ENCODE results near the gene ZNF341. TPM values are rescaled to one million over a fixed set of nuclear protein-coding genes. Genes with fewer than 3 reads are reported as not detected.

ZNF341 gene
- total and polyA plus RNA-seq, 7 donors = 1.2 to 7.9 (median 2.5) TPM

DNA sequence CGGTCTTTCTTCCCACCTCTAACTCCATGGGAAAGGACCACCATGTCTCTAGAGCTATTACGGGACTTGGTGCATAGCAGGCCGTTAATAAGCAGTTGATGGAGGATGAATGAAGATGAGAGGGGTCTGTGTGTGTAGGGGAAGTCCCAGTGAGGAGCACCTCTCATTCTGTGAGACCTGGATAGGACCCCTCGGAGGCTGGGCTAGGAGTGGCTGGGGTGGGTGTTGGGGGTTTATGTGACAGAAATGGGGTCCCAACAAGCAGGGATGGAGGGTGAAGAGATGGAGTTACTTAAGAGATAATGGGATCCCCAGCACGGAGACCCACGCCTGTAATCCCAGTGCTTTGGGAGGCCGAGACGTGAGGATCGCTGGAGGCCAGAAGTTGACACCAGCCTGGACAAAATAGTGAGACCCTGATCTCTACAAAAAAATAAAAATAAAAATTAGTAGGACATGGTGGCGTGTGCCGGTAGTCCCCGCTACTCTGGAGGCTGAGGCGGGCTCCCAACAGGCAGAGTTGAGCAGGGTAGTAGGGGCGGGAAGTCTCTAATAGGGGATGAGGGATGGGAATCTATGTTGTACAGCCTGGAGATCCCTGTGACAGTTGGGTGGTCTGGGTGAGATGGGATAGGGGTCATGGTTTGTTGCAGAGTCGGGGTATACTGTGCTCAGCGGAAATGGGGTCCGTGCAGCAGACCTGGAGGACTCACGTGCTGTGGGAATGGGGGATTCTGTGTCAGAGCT is 677 bp upstream of the ZNF341 start:
- Histone ChIP-seq H3K9me3 (peaks cover 0 to 2% (median under 1%) of the 10 kb centered on the region in 4 donors), H3K27me3 (no peaks in the 10 kb centered on the region), H3K36me3 (no peaks in the 10 kb centered on the region), H3K27ac (peak overlapping the region; percentile 88 to 92 (median 91)), H3K4me3 (peak overlapping the region; percentile 44 to 76 (median 64)), H3K4me1 (peaks cover 0 to 29% (median 27%) of the 10 kb centered on the region in 4 donors)
- no peak for DNase-seq
- WGBS, 2 donors = 85 to 88% methylated on average over 18 of the region's 18 CpGs
- TF ChIP-seq, protein P1, sequence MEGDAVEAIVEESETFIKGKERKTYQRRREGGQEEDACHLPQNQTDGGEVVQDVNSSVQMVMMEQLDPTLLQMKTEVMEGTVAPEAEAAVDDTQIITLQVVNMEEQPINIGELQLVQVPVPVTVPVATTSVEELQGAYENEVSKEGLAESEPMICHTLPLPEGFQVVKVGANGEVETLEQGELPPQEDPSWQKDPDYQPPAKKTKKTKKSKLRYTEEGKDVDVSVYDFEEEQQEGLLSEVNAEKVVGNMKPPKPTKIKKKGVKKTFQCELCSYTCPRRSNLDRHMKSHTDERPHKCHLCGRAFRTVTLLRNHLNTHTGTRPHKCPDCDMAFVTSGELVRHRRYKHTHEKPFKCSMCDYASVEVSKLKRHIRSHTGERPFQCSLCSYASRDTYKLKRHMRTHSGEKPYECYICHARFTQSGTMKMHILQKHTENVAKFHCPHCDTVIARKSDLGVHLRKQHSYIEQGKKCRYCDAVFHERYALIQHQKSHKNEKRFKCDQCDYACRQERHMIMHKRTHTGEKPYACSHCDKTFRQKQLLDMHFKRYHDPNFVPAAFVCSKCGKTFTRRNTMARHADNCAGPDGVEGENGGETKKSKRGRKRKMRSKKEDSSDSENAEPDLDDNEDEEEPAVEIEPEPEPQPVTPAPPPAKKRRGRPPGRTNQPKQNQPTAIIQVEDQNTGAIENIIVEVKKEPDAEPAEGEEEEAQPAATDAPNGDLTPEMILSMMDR (IDR thresholded peaks at IDR 0.05) = no peak
- TF ChIP-seq POLR2AphosphoS5 (IDR thresholded peaks at IDR 0.05) (no peak), EP300 (IDR thresholded peaks at IDR 0.05) (no peak), POLR2A (IDR thresholded peaks at IDR 0.05) (no peak)
- intact Hi-C loops (cut with DNase I) = loop anchor here (5.0 to 10.0 kb wide), 2 partner anchors 44 to 286 kb away; partner anchors contain the start of genes E2F1 and SNTA1

DNA sequence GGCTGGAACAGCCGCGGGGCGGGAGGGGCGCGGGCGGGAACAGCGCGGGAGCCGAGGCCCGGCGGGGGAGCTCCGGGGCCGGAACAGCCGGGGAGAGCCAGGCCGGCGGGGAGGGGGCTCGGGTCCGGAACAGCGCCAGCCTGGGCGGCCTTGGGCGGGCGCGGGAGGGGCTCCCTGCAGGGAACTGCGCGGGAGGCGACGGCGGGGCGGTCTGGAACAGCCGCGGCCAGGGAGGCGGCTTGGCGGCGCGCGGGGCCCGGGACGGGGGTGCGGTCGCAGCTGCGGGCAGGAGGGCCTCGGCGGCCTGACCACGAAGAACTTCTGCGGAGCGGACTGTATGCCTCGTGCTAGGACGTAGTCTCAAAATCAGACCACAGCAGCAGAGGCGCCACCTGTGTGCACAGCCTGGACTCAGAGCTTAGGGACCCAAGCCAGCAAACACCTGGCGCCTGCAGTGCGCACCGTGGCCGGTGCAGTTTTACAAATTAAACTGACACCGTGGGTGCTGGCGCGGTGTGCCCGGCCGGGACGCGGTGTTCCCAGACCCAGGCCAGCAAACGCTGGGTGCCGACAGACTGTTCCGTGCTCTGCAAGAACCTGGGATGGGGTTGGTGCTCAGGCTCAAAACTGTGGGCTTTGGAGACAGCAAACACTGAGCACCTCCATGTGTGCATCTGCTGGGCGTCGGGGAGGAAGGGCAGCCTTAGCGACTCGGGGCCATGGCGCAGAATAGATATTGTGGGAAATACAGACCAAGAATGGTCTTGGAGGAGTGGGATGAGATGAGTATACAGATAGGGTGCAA is 572 bp downstream of the ZNF341 start:
- 1 to 2% methylated on average over 68 of the region's 68 CpGs for WGBS, 2 donors
- H3K9me3 ChIP-seq = peaks cover 5 to 14% (median 7%) of the 10 kb centered on the region in 4 donors
- peaks cover 0 to 29% (median 27%) of the 10 kb centered on the region in 4 donors for H3K4me1 ChIP-seq
- TF ChIP-seq, protein P1 (IDR thresholded peaks at IDR 0.05) = peak in 1 of 4 experiments; percentile 19
- TF ChIP-seq POLR2A (IDR thresholded peaks at IDR 0.05) = no peak
- TF ChIP-seq POLR2AphosphoS5 (IDR thresholded peaks at IDR 0.05) = peak in 3 of 4 donors; percentile 16 to 63 (median 49)
- TF ChIP-seq EP300 (IDR thresholded peaks at IDR 0.05) = peak in 1 of 4 donors; percentile 66
- DNase-seq = peak; percentile 93
- intact Hi-C loops (cut with DNase I) = loop anchor here (2.0 to 10.0 kb wide), 3 partner anchors 45 to 288 kb away; partner anchors contain the start of genes E2F1 and SNTA1
- H3K27me3 ChIP-seq = no peaks in the 10 kb centered on the region
- peak overlapping the region; percentile 40 to 76 (median 64) for H3K4me3 ChIP-seq
- H3K36me3 ChIP-seq = no peaks in the 10 kb centered on the region
- H3K27ac ChIP-seq = peak overlapping the region; percentile 88 to 92 (median 91)

DNA sequence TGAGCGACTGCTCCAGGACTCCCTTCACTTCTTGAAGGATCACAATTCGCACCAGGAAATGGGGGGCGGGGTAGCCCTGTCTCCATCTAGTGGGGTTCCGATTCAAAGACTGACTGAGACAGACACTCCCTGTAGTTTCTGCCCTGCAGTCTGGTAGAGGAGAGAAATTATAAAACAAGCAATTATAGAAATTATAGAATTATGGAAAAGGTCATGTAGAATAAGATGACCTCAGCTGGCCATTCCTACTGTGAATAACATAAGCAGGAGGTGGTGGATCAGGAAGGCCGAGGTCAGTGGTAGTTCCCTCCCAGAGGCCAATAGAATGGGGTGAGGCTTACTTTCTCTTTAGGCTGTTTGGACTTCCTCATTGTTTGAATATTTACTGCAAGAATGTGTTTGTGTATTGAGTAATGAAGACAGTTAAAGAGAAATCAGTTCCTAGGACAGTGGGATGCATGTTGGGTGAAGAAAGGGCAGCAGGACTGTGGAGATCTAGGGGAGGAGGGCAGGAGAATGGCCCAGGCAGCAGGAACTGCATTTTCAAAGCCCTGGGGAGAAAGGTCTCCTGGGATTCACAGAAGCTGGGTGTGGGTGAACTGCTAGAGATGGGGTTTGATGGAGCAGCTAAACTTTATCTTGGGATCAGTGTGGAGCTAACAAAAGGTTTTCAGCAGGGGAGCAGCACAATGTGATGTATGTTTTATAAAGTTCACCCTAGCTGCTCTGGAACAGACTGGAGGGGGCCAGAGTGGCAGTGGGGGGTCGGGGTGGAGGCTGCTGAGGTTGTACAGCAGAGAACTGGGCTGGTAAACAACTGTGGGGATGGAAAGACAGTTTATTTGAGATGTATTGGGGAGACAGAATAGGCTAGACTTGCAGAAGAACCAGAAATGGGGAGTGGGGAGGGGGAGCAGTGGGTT is 2.1 kb downstream of the ZNF341 start:
- H3K4me1 ChIP-seq = peaks cover 0 to 29% (median 27%) of the 10 kb centered on the region in 4 donors
- no peak overlapping the region for H3K4me3 ChIP-seq
- peaks cover 5 to 15% (median 7%) of the 10 kb centered on the region in 4 donors for H3K9me3 ChIP-seq
- no peaks in the 10 kb centered on the region for H3K27me3 ChIP-seq
- intact Hi-C loops (cut with DNase I) = loop anchor here (2.0 to 10.0 kb wide), 3 partner anchors 47 to 289 kb away; partner anchors contain the start of genes E2F1 and SNTA1
- H3K36me3 ChIP-seq = no peaks in the 10 kb centered on the region
- peak in 2 of 4 donors; percentile 11 to 36 for TF ChIP-seq POLR2AphosphoS5 (IDR thresholded peaks at IDR 0.05)
- no peak for TF ChIP-seq EP300 (IDR thresholded peaks at IDR 0.05)
- 18 to 42% methylated on average over 6 of the region's 6 CpGs for WGBS, 2 donors
- peak overlapping the region; percentile 51 to 92 (median 90) for H3K27ac ChIP-seq
- peak; percentile 68 for DNase-seq

DNA sequence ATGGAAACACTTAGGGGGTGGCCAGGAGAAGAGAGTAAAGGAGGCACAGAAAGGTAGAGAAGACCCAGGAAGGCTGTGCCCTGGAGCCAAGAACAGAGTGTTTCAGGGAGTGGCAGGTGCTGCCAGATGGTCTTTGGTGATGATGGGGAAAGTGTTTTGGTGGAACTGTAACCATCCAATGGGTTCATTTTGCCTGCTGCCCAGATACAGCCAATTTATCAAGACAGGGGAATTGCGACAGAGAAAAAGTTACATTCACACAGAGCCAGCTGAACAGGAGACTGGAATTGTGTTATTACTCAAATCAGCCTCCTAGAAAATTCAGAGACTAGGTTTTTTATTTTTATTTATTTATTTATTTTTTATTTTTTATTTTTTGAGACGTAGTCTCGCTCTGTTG is 5.2 kb downstream of the ZNF341 start:
- H3K27ac ChIP-seq = no peak overlapping the region
- 98 to 99% methylated on average over 3 of the region's 3 CpGs for WGBS, 2 donors
- H3K4me1 ChIP-seq = peaks cover 0 to 23% (median 20%) of the 10 kb centered on the region in 4 donors
- intact Hi-C loops (cut with DNase I) = loop anchor here (10.0 kb wide), 1 partner anchor 292 kb away; the partner anchor contains the start of gene SNTA1
- H3K4me3 ChIP-seq = no peak overlapping the region
- no peaks in the 10 kb centered on the region for H3K36me3 ChIP-seq
- TF ChIP-seq POLR2A (IDR thresholded peaks at IDR 0.05) (no peak), EP300 (IDR thresholded peaks at IDR 0.05) (no peak)
- TF ChIP-seq, protein P1 (IDR thresholded peaks at IDR 0.05) = no peak
- peaks cover 5 to 15% (median 7%) of the 10 kb centered on the region in 4 donors for H3K9me3 ChIP-seq
- DNase-seq = no peak
- no peaks in the 10 kb centered on the region for H3K27me3 ChIP-seq

Data from sigmoid colon (tissue), 7 donors.